ENCODE results near the gene ASXL2. TPM values are rescaled to one million over a fixed set of nuclear protein-coding genes. Genes with fewer than 3 reads are reported as not detected.

Gene ASXL2
- polyA plus RNA-seq, 4 donors, result 1.1 to 14.7 (median 3.2) TPM

GRCh38 chr2:25794544-25795276, 83.6 kb downstream of the ASXL2 start:
- Histone ChIP-seq H3K4me3 (ENCODE audit: low read depth in 1 of 3, low read length in 3 of 3) (no peak overlapping the region), H3K9me3 (ENCODE audit: control insufficient read depth in 2 of 2, insufficient read depth in 1 of 2, low read depth in 1 of 2, low read length in 1 of 2) (no peaks in the 10 kb centered on the region), H3K4me1 (ENCODE audit: control insufficient read depth in 3 of 3, insufficient read depth in 2 of 3, low read depth in 1 of 3, low read length in 2 of 3) (no peaks in the 10 kb centered on the region), H3K27ac (ENCODE audit: low read depth in 1 of 3, low read length in 2 of 3) (peak overlapping the region in 1 of 3 donors; percentile 74), H3K27me3 (ENCODE audit: control insufficient read depth in 3 of 3, insufficient read depth in 3 of 3, low read length in 3 of 3) (no peaks in the 10 kb centered on the region), H3K36me3 (ENCODE audit: control insufficient read depth in 3 of 3, insufficient read depth in 2 of 3, low read depth in 1 of 3, low read length in 3 of 3) (peaks cover 0 to 21% (median 0%) of the 10 kb centered on the region in 3 donors)
- 71 to 89% (median 76%) methylated on average over 4 of the region's 4 CpGs for WGBS, 3 donors
- DNase-seq (peak in 1 of 2 donors; percentile 25), FAIRE-seq (peak; percentile 10)

- Histone ChIP-seq H3K27ac (ENCODE audit: low read depth in 1 of 3, low read length in 2 of 3) (no peak overlapping the region), H3K36me3 (ENCODE audit: control insufficient read depth in 3 of 3, insufficient read depth in 2 of 3, low read depth in 1 of 3, low read length in 3 of 3) (peaks cover 0 to 22% (median 0%) of the 10 kb centered on the region in 3 donors), H3K27me3 (ENCODE audit: control insufficient read depth in 3 of 3, insufficient read depth in 3 of 3, low read length in 3 of 3) (no peaks in the 10 kb centered on the region), H3K4me1 (ENCODE audit: control insufficient read depth in 3 of 3, insufficient read depth in 2 of 3, low read depth in 1 of 3, low read length in 2 of 3) (no peaks in the 10 kb centered on the region), H3K4me3 (ENCODE audit: low read depth in 1 of 3, low read length in 3 of 3) (no peak overlapping the region), H3K9me3 (ENCODE audit: control insufficient read depth in 2 of 2, insufficient read depth in 1 of 2, low read depth in 1 of 2, low read length in 1 of 2) (no peaks in the 10 kb centered on the region)
- DNase-seq (no peak), FAIRE-seq (no peak)
- 78 to 86% (median 85%) methylated on average over 5 of the region's 5 CpGs for WGBS, 3 donors
Measured at GRCh38 chr2:25790074-25790790, 88.1 kb downstream of the ASXL2 start.

GRCh38 chr2:25788457-25788856, 89.8 kb downstream of the ASXL2 start:
- DNase-seq (no peak), FAIRE-seq (no peak)
- no peaks in the 10 kb centered on the region for H3K27me3 ChIP-seq (ENCODE audit: control insufficient read depth in 3 of 3, insufficient read depth in 3 of 3, low read length in 3 of 3)
- 79 to 90% (median 85%) methylated on average over 3 of the region's 3 CpGs for WGBS, 3 donors
- H3K4me1 ChIP-seq (ENCODE audit: control insufficient read depth in 3 of 3, insufficient read depth in 2 of 3, low read depth in 1 of 3, low read length in 2 of 3), result no peaks in the 10 kb centered on the region
- no peaks in the 10 kb centered on the region for H3K9me3 ChIP-seq (ENCODE audit: control insufficient read depth in 2 of 2, insufficient read depth in 1 of 2, low read depth in 1 of 2, low read length in 1 of 2)
- no peak overlapping the region for H3K27ac ChIP-seq (ENCODE audit: low read depth in 1 of 3, low read length in 2 of 3)
- no peak overlapping the region for H3K4me3 ChIP-seq (ENCODE audit: low read depth in 1 of 3, low read length in 3 of 3)
- peaks cover 0 to 27% (median 0%) of the 10 kb centered on the region in 3 donors for H3K36me3 ChIP-seq (ENCODE audit: control insufficient read depth in 3 of 3, insufficient read depth in 2 of 3, low read depth in 1 of 3, low read length in 3 of 3)

- DNase-seq (no peak), FAIRE-seq (no peak)
- 81 to 94% (median 94%) methylated on average over 2 of the region's 2 CpGs for WGBS, 3 donors
Measured at GRCh38 chr2:25787020-25787419, 91.3 kb downstream of the ASXL2 start.

GRCh38 chr2:25784404-25784803, 93.9 kb downstream of the ASXL2 start:
- no peaks in the 10 kb centered on the region for H3K9me3 ChIP-seq (ENCODE audit: control insufficient read depth in 2 of 2, insufficient read depth in 1 of 2, low read depth in 1 of 2, low read length in 1 of 2)
- DNase-seq, result peak in 1 of 2 donors; percentile 24
- no peak overlapping the region for H3K27ac ChIP-seq (ENCODE audit: low read depth in 1 of 3, low read length in 2 of 3)
- H3K27me3 ChIP-seq (ENCODE audit: control insufficient read depth in 3 of 3, insufficient read depth in 3 of 3, low read length in 3 of 3), result no peaks in the 10 kb centered on the region
- no peaks in the 10 kb centered on the region for H3K4me1 ChIP-seq (ENCODE audit: control insufficient read depth in 3 of 3, insufficient read depth in 2 of 3, low read depth in 1 of 3, low read length in 2 of 3)
- H3K36me3 ChIP-seq (ENCODE audit: control insufficient read depth in 3 of 3, insufficient read depth in 2 of 3, low read depth in 1 of 3, low read length in 3 of 3), result peaks cover 0 to 27% (median 0%) of the 10 kb centered on the region in 3 donors
- FAIRE-seq, result no peak
- WGBS, 3 donors, result 94 to 97% (median 95%) methylated on average over 4 of the region's 4 CpGs
- H3K4me3 ChIP-seq (ENCODE audit: low read depth in 1 of 3, low read length in 3 of 3), result no peak overlapping the region

More at GRCh38 chr2:25787020-25787419, 91.3 kb downstream of the ASXL2 start:
- peaks cover 0 to 24% (median 0%) of the 10 kb centered on the region in 3 donors for H3K36me3 ChIP-seq (ENCODE audit: control insufficient read depth in 3 of 3, insufficient read depth in 2 of 3, low read depth in 1 of 3, low read length in 3 of 3)
- H3K27ac ChIP-seq (ENCODE audit: low read depth in 1 of 3, low read length in 2 of 3), result no peak overlapping the region
- no peaks in the 10 kb centered on the region for H3K27me3 ChIP-seq (ENCODE audit: control insufficient read depth in 3 of 3, insufficient read depth in 3 of 3, low read length in 3 of 3)
- H3K4me3 ChIP-seq (ENCODE audit: low read depth in 1 of 3, low read length in 3 of 3), result no peak overlapping the region
- H3K4me1 ChIP-seq (ENCODE audit: control insufficient read depth in 3 of 3, insufficient read depth in 2 of 3, low read depth in 1 of 3, low read length in 2 of 3), result no peaks in the 10 kb centered on the region
- H3K9me3 ChIP-seq (ENCODE audit: control insufficient read depth in 2 of 2, insufficient read depth in 1 of 2, low read depth in 1 of 2, low read length in 1 of 2), result no peaks in the 10 kb centered on the region

- Histone ChIP-seq H3K36me3 (ENCODE audit: control insufficient read depth in 3 of 3, insufficient read depth in 2 of 3, low read depth in 1 of 3, low read length in 3 of 3) (peaks cover 0 to 22% (median 0%) of the 10 kb centered on the region in 3 donors), H3K27me3 (ENCODE audit: control insufficient read depth in 3 of 3, insufficient read depth in 3 of 3, low read length in 3 of 3) (no peaks in the 10 kb centered on the region), H3K4me1 (ENCODE audit: control insufficient read depth in 3 of 3, insufficient read depth in 2 of 3, low read depth in 1 of 3, low read length in 2 of 3) (no peaks in the 10 kb centered on the region), H3K9me3 (ENCODE audit: control insufficient read depth in 2 of 2, insufficient read depth in 1 of 2, low read depth in 1 of 2, low read length in 1 of 2) (peaks cover 0 to 2% of the 10 kb centered on the region in 2 donors), H3K4me3 (ENCODE audit: low read depth in 1 of 3, low read length in 3 of 3) (no peak overlapping the region), H3K27ac (ENCODE audit: low read depth in 1 of 3, low read length in 2 of 3) (no peak overlapping the region)
- 95 to 99% (median 98%) methylated on average over 5 of the region's 5 CpGs for WGBS, 3 donors
- FAIRE-seq (no peak), DNase-seq (no peak)
Measured at GRCh38 chr2:25777077-25777476, 101.2 kb downstream of the ASXL2 start.

- H3K4me1 ChIP-seq (ENCODE audit: control insufficient read depth in 3 of 3, insufficient read depth in 2 of 3, low read depth in 1 of 3, low read length in 2 of 3), result no peaks in the 10 kb centered on the region
- H3K9me3 ChIP-seq (ENCODE audit: control insufficient read depth in 2 of 2, insufficient read depth in 1 of 2, low read depth in 1 of 2, low read length in 1 of 2), result peaks cover 0 to 2% of the 10 kb centered on the region in 2 donors
- no peaks in the 10 kb centered on the region for H3K27me3 ChIP-seq (ENCODE audit: control insufficient read depth in 3 of 3, insufficient read depth in 3 of 3, low read length in 3 of 3)
- 92 to 96% (median 96%) methylated on average over 4 of the region's 4 CpGs for WGBS, 3 donors
- no peak for DNase-seq
- FAIRE-seq, result no peak
- H3K27ac ChIP-seq (ENCODE audit: low read depth in 1 of 3, low read length in 2 of 3), result no peak overlapping the region
- H3K4me3 ChIP-seq (ENCODE audit: low read depth in 1 of 3, low read length in 3 of 3), result no peak overlapping the region
- H3K36me3 ChIP-seq (ENCODE audit: control insufficient read depth in 3 of 3, insufficient read depth in 2 of 3, low read depth in 1 of 3, low read length in 3 of 3), result peaks cover 0 to 28% (median 3%) of the 10 kb centered on the region in 3 donors
Measured at GRCh38 chr2:25772078-25772477, 106.2 kb downstream of the ASXL2 start.

- Histone ChIP-seq H3K27ac (ENCODE audit: low read depth in 1 of 3, low read length in 2 of 3) (no peak overlapping the region), H3K36me3 (ENCODE audit: control insufficient read depth in 3 of 3, insufficient read depth in 2 of 3, low read depth in 1 of 3, low read length in 3 of 3) (peaks cover 7 to 20% (median 8%) of the 10 kb centered on the region in 3 donors), H3K27me3 (ENCODE audit: control insufficient read depth in 3 of 3, insufficient read depth in 3 of 3, low read length in 3 of 3) (no peaks in the 10 kb centered on the region), H3K9me3 (ENCODE audit: control insufficient read depth in 2 of 2, insufficient read depth in 1 of 2, low read depth in 1 of 2, low read length in 1 of 2) (no peaks in the 10 kb centered on the region), H3K4me1 (ENCODE audit: control insufficient read depth in 3 of 3, insufficient read depth in 2 of 3, low read depth in 1 of 3, low read length in 2 of 3) (no peaks in the 10 kb centered on the region), H3K4me3 (ENCODE audit: low read depth in 1 of 3, low read length in 3 of 3) (no peak overlapping the region)
- no peak for DNase-seq
- FAIRE-seq, result no peak
- 91 to 100% (median 99%) methylated on average over 1 of the region's 1 CpG for WGBS, 3 donors
Measured at GRCh38 chr2:25763575-25763974, 114.7 kb downstream of the ASXL2 start.
